Neural progenitor cell (in vitro differentiated cells): ENCODE data around the gene PAXX. TPM values are rescaled to one million over a fixed set of nuclear protein-coding genes. Genes with fewer than 3 reads are reported as not detected.

Experiments
- DNase-seq: peaks from one replicate; pipeline ENCODE4 v3.0.0-alpha.2; 2016; ENCODE audit warnings: low spot score
- H2AFZ ChIP-seq: fragments of 200-600 bp; sonication (generic); replicated peaks from 2 replicates; pipeline ENCODE4 v1.6.1; 2016; ENCODE audit warnings: antibody characterized with exemption
- H3F3A ChIP-seq: fragments of 200-600 bp; sonication (generic); 2 replicates; pipeline ENCODE4 v1.6.1; 2016; ENCODE audit warnings: antibody characterized with exemption, low read depth
- H3K27ac ChIP-seq: fragments of 200-600 bp; sonication (generic); 2 replicates; pipeline ENCODE4 v1.5.1; 2016; ENCODE audit warnings: mild to moderate bottlenecking
- H3K27me3 ChIP-seq: fragments of 200-600 bp; sonication (generic); 2 replicates; pipeline ENCODE4 v1.6.1; 2016; ENCODE audit warnings: mild to moderate bottlenecking, moderate library complexity
- H3K36me3 ChIP-seq: fragments of 200-600 bp; sonication (generic); 2 replicates; pipeline ENCODE4 v1.5.1; 2016
- H3K4me1 ChIP-seq: fragments of 200-600 bp; sonication (generic); 2 replicates; pipeline ENCODE4 v1.6.1; 2016; ENCODE audit warnings: mixed run types
- H3K4me2 ChIP-seq: fragments of 200-600 bp; sonication (generic); 2 replicates; pipeline ENCODE4 v1.6.1; 2016
- H3K4me3 ChIP-seq: fragments of 200-600 bp; sonication (generic); 2 replicates; pipeline ENCODE4 v1.5.1; 2016
- H3K79me2 ChIP-seq: fragments of 200-600 bp; sonication (generic); 2 replicates; pipeline ENCODE4 v1.6.1; 2016; ENCODE audit warnings: low read depth
- H3K9ac ChIP-seq: fragments of 200-600 bp; sonication (generic); 2 replicates; pipeline ENCODE4 v1.6.1; 2016
- H3K9me3 ChIP-seq: fragments of 200-600 bp; sonication (generic); 2 replicates; pipeline ENCODE4 v1.5.1; 2016; ENCODE audit warnings: low read depth
- H4K20me1 ChIP-seq: fragments of 200-600 bp; sonication (generic); 2 replicates; pipeline ENCODE4 v1.6.1; 2016; ENCODE audit warnings: low read depth
- H3K27ac Mint-ChIP-seq: 3 replicates; pipeline ENCODE4 v1.8.0; 2021; ENCODE audit warnings: mixed read lengths
- H3K27me3 Mint-ChIP-seq: 2 replicates; pipeline ENCODE4 v1.8.0; 2022; ENCODE audit warnings: low read depth, mild to moderate bottlenecking, inconsistent platforms, moderate library complexity, mixed read lengths; ENCODE audit not compliant: insufficient read depth
- H3K36me3 Mint-ChIP-seq: 3 replicates; pipeline ENCODE4 v1.8.0; 2021; ENCODE audit warnings: mixed read lengths
- H3K4me1 Mint-ChIP-seq: 3 replicates; pipeline ENCODE4 v1.8.0; 2021; ENCODE audit warnings: mixed read lengths
- H3K4me3 Mint-ChIP-seq: 3 replicates; pipeline ENCODE4 v1.8.0; 2021; ENCODE audit warnings: mild to moderate bottlenecking, moderate library complexity, mixed read lengths
- H3K9me3 Mint-ChIP-seq: 3 replicates; pipeline ENCODE4 v1.8.0; 2020; ENCODE audit warnings: mixed read lengths
- CTCF ChIP-seq: fragments of 200-600 bp; sonication (generic); IDR thresholded peaks from 2 replicates; pipeline ENCODE4 v1.5.1; 2017; ENCODE audit warnings: antibody characterized with exemption, mild to moderate bottlenecking
- EZH2 ChIP-seq: fragments of 200-600 bp; sonication (generic); IDR thresholded peaks from 2 replicates; pipeline ENCODE4 v1.6.1; 2017; ENCODE audit warnings: antibody characterized with exemption, mild to moderate bottlenecking, moderate library complexity
- EZH2phosphoT487 ChIP-seq: fragments of 200-600 bp; sonication (generic); IDR thresholded peaks from 2 replicates; pipeline ENCODE4 v1.6.1; 2017; ENCODE audit warnings: antibody characterized with exemption
- total RNA-seq: library from RNA; depleted of rRNA; stranded (reverse); fragments of >200 nt; gene quantifications from 2 replicates; pipeline ENCODE4 v1.2.3, GENCODE V29; 2015; ENCODE audit warnings: low replicate concordance

PAXX gene
- total RNA-seq, 1 donor from 2014 or later: 31.5 TPM

- no peaks in the 10 kb centered on the region for H3K9me3 ChIP-seq
- Mint-ChIP-seq H3K4me1 (no peaks in the 10 kb centered on the region), H3K36me3 (peaks cover 5% of the 10 kb centered on the region), H3K4me3 (no peak overlapping the region), H3K27me3 (peaks cover 2% of the 10 kb centered on the region), H3K9me3 (no peaks in the 10 kb centered on the region), H3K27ac (no peak overlapping the region)
- DNase-seq: no peak
- no peaks in the 10 kb centered on the region for H3K36me3 ChIP-seq
- no peak overlapping the region for H2AFZ ChIP-seq
- no peak for TF ChIP-seq EZH2
- no peak for TF ChIP-seq CTCF
- TF ChIP-seq EZH2phosphoT487: no peak
- H3K9ac ChIP-seq: no peak overlapping the region
- H3K4me1 ChIP-seq: no peaks in the 10 kb centered on the region
- H3F3A ChIP-seq: no peaks in the 10 kb centered on the region
- no peak overlapping the region for H3K4me3 ChIP-seq
- no peaks in the 10 kb centered on the region for H3K79me2 ChIP-seq
- no peaks in the 10 kb centered on the region for H4K20me1 ChIP-seq
- H3K4me2 ChIP-seq: no peak overlapping the region
- H3K27me3 ChIP-seq: no peaks in the 10 kb centered on the region
- H3K27ac ChIP-seq: no peak overlapping the region
Observed at GRCh38 chr9:137014166-137014565, 21.9 kb downstream of the PAXX start.

GRCh38 chr9:137014776-137015539 is 22.7 kb downstream of the PAXX start:
- H3K36me3 Mint-ChIP-seq: peaks cover 5% of the 10 kb centered on the region
- no peaks in the 10 kb centered on the region for H3K9me3 Mint-ChIP-seq
- no peaks in the 10 kb centered on the region for H3K27me3 ChIP-seq

GRCh38 chr9:137015540-137015930 is 23.3 kb downstream of the PAXX start:
- Histone ChIP-seq H3K4me1 (no peaks in the 10 kb centered on the region), H3K9ac (no peak overlapping the region), H2AFZ (no peak overlapping the region), H3K27ac (no peak overlapping the region), H3K27me3 (no peaks in the 10 kb centered on the region), H3K4me2 (no peak overlapping the region), H4K20me1 (no peaks in the 10 kb centered on the region), H3K9me3 (no peaks in the 10 kb centered on the region), H3K36me3 (no peaks in the 10 kb centered on the region), H3K79me2 (no peaks in the 10 kb centered on the region), H3K4me3 (no peak overlapping the region), H3F3A (no peaks in the 10 kb centered on the region)
- Mint-ChIP-seq H3K36me3 (peaks cover 5% of the 10 kb centered on the region), H3K4me3 (no peak overlapping the region), H3K27me3 (peaks cover 2% of the 10 kb centered on the region), H3K9me3 (no peaks in the 10 kb centered on the region), H3K4me1 (no peaks in the 10 kb centered on the region), H3K27ac (no peak overlapping the region)
- no peak for TF ChIP-seq EZH2
- no peak for TF ChIP-seq CTCF
- TF ChIP-seq EZH2phosphoT487: no peak
- DNase-seq: no peak

More at GRCh38 chr9:137014776-137015539, 22.7 kb downstream of the PAXX start:
- no peaks in the 10 kb centered on the region for H3K9me3 ChIP-seq
- H3K4me1 ChIP-seq: no peaks in the 10 kb centered on the region
- H4K20me1 ChIP-seq: no peaks in the 10 kb centered on the region
- TF ChIP-seq CTCF (no peak), EZH2 (no peak), EZH2phosphoT487 (no peak)
- H3K27ac Mint-ChIP-seq: no peak overlapping the region
- H3K9ac ChIP-seq: no peak overlapping the region
- H3K4me1 Mint-ChIP-seq: no peaks in the 10 kb centered on the region
- H3K4me3 ChIP-seq: no peak overlapping the region
- no peak for DNase-seq
- H2AFZ ChIP-seq: no peak overlapping the region
- no peak overlapping the region for H3K4me2 ChIP-seq
- H3K79me2 ChIP-seq: no peaks in the 10 kb centered on the region
- no peaks in the 10 kb centered on the region for H3F3A ChIP-seq
- no peak overlapping the region for H3K27ac ChIP-seq
- no peaks in the 10 kb centered on the region for H3K36me3 ChIP-seq
- no peak overlapping the region for H3K4me3 Mint-ChIP-seq
- H3K27me3 Mint-ChIP-seq: peaks cover 2% of the 10 kb centered on the region
